Measurements from ENCODE around the gene SRGAP1.
"Not testable (repeated sequence)": the region's sequence is repeated elsewhere in the genome, so short reads cannot be mapped to it uniquely, and the experiment has no call there.

The SRGAP1 gene

GRCh38 chr12:64184216-64184615, 339.7 kb downstream of the SRGAP1 start:
- DNase-seq: no peak

- DNase-seq: no peak
Observed at GRCh38 chr12:64186789-64187188, 342.3 kb downstream of the SRGAP1 start.

DNA sequence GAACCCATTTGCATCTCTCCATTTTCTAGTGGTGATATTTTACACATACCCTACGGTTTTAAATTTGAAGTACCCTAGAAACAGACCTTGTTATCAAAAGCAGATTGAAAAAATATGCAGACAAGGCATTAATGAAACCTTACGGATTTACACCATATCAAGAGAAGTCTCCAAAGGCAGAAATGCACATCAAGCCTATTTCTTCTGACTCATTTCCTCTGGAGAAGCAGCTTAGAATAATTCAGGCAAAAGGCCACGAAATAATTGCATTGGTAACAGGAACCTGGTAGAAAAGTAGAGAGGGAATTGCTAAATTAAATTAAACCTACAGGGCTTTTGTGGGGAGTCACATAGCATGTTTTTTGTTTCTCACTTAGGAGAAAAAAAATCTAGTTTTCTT, 342.9 kb downstream of the SRGAP1 start:
- DNase-seq: no peak

DNA sequence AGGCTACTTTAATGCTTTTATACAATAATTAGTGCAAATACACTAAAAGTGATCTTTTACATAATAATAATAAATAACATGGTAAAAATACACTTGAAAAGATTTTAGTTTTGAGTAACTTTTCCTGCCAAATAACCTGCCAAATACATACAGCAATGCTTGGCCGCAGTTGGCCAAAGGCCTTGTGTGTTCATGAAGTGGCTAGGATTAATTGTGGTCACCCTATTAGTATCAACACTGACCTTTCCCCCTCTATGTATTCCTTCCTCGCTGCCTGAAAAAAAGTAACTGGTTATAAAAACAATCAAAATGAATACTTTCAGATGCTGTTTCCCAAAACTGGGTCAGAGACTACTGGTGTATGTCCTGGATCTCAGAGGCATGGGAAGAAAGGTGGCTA, 343.3 kb downstream of the SRGAP1 start:
- no peak for DNase-seq

DNA sequence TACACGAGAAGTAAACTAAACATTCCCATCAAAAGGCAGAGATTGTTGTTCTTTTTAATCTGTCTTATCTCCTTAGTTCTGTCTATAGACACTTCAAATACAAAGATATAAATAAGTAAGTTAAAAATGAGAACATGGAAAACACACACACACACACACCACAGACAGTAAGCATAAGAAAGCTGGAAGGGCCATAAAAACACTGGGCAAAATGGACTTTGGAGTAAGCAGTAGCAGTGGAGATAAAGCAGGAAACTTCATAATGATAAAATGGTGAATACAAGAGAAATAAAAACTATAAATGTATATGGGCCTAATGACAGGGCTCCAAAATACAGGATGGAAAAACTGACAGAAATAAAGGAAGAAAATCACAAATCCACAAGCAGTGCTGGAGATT, 345.0 kb downstream of the SRGAP1 start:
- DNase-seq: no peak

GRCh38 chr12:64190140-64190539, 345.6 kb downstream of the SRGAP1 start:
- no peak for DNase-seq

DNA sequence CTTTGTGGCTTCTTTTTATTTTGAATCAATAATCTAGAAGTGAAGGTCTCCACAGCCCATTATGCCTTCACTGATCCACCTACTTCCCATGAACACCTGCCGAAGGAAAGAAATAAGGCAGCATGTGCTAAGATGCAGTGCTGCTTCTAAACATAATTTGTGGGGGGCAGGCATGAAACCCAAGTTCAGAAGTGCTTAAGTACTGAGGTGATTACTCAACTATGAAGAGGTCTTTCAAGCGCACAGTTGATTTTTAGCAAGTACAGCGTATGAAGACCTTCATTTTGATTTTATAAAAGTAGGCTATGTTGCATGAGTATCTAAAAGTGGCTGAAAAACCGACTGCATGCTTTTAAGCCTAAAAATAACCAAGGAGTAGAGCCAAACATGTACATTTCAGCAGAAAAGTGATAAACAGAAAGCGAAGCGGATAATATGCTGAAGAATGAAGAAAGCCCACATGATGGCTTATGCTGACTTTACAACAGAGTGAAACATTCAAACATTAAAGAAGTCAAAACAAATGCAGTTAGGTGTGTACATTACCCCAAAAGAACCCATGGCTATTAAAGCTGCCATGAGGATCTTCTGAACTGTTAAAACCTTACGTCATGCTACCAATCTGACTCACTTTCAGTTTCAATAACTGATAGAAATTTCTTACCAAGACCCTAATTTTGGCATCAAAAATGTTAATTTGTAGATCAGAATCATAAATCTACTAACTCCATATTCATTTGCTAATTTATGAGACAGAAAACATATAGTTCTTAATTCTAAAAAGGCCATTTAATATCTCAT, 348.3 kb downstream of the SRGAP1 start:
- no peak for DNase-seq

GRCh38 chr12:64193931-64194330, 349.4 kb downstream of the SRGAP1 start:
- DNase-seq: no peak

DNA sequence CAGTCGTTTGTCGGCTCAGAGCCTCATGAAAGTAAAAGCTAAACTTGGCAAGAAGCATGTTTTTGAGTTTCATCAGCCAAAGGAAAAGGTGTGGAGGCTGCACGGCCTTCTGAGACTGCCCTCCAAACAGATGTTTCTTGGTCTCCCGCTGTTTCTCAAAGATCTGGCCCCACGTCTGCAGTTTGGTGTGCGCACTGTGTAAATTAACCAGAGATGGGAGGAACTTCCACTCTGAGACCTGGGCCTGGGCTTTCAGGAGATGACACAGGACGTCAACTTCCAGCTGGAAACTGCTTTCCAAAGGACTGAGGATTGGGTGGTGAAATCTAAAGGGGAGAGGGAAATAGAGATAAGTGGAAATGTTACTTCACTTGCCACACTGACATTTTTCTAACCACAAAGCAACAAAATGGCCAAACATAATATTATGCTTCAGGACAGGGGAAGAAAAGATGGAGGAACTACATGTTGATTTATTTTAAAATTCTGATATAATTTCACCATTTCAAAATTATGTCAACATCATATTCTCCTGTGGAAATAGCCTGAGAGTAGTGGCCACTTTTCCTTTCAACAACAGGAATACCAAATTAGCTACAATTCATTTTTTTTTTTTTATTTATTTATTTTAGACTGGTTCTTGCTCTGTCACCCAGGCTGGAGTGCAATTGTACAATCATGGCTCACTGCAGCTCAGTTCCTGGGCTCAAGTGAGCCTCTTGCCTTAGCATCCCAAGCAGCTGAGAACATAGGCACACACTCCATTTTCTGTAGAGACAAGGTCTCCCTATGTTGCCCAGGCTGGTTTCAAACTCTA, 350.0 kb downstream of the SRGAP1 start:
- DNase-seq: no peak

- DNase-seq: not testable (repeated sequence)
Observed at GRCh38 chr12:64195841-64196240, 351.3 kb downstream of the SRGAP1 start.

- DNase-seq: no peak
Observed at GRCh38 chr12:64203036-64203435, 358.5 kb downstream of the SRGAP1 start.

- no peak for DNase-seq
Observed at GRCh38 chr12:64203775-64204174, 359.3 kb downstream of the SRGAP1 start.

DNA sequence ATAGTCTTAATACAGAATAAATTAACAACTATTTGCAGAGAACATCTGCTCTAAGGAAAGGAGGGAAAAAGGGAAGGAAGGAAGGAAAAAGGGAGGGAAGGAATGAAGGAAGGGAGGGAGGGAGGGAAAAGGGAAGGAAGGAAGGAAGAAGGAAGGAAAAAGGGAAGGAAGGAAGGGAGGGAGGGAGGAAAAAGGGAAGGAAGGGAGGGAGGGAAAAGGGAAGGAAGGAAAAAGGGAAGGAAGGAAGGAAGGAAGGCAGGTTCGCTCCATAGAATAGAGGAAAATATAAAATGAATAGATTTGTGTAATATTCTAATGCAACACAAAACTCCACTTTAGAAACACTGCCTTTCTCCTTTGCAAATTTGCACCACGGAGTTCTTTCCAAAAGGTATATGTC, 361.0 kb downstream of the SRGAP1 start:
- no peak for DNase-seq

GRCh38 chr12:64207453-64207852, 363.0 kb downstream of the SRGAP1 start:
- no peak for DNase-seq

Measured in KG1 (cell line).